ENCODE data around the gene PASD1.
"Not testable (repeated sequence)": the region's sequence is repeated elsewhere in the genome, so short reads cannot be mapped to it uniquely, and the experiment has no call there.

Gene PASD1

GRCh38 chrX:151563449-151563848, at the start of gene PASD1:
Gene PASD1 (plus strand): TSS chrX:151563675. CDS start chrX:151601554, 37,879 bp downstream.
- no peak for DNase-seq (ENCODE audit: low read depth)

GRCh38 chrX:151515237-151515636, 48.2 kb upstream of the PASD1 start:
- DNase-seq (ENCODE audit: low read depth) = no peak

DNA sequence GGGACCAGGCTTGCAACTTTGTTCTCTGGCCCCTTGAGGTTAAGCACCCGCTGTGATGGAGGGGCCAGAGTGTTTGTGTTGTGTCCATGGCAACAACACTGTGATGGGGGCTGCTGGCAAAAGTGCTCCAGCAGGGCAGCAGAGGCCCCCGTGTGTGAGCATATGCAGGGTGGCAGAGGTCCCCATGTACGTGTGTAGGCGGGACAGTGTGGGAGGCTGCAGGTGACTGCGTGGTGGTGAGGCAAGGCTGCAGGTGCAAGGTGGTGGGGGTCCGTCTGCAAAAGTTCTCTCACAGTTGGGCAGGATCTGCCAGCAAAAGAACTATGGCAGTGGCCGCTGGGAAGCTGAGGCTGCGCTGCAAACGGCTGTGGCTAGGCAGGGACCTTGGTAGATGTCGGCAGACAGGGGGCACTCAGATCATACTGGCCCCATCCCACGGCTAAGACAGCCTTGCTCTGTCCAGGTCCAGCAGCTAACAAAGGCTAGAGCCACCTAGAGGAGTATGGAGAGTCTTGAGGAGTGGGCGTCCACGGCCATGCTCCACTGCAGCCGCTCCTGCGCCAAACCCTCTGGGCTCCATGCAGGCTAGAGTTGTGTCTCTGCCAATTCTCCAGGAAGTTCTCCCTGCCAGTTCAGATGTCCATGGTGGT, 46.8 kb upstream of the PASD1 start:
- no peak for DNase-seq (ENCODE audit: low read depth)

DNA sequence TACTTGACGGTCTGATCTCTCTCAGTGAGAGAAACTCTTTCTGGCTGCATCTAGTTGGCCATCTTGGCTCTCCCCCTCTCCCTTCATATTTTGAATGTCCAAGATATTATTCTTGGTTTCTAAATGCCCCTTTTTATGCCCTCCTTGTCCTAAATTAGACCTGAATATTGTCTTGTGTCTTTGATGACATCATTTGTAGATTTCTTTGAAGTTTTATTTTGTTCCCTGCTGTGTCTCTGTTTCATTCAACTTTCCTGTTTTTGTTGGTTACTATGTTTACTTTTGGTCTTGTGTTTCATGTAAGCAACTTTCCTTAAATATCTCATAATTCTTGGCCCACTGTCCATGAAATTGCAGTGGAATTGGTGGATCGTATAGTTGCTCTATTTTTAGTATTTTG, 46.1 kb upstream of the PASD1 start:
- no peak for DNase-seq (ENCODE audit: low read depth)

- no peak for DNase-seq (ENCODE audit: low read depth)
Measured at GRCh38 chrX:151523351-151523750, 40.1 kb upstream of the PASD1 start.

DNA sequence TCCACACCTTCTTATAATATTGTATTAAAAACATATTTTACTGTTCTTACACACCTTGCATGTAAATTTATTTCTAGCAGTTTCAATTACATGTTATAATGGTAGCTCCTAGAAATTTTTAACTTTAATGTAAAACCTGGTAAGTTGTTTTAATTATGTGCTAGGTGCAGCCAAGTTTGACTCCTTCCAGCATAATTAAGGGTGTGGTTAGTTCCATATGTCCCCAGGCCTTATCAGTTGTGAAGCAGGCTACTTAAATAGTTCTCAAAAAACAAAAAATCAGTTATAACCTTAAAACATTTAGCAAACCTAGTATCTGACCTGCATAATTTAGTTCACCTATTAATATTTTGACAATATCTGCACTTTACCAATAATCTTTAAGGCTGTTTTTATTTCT, 26.9 kb upstream of the PASD1 start:
- DNase-seq (ENCODE audit: low read depth) = no peak

DNA sequence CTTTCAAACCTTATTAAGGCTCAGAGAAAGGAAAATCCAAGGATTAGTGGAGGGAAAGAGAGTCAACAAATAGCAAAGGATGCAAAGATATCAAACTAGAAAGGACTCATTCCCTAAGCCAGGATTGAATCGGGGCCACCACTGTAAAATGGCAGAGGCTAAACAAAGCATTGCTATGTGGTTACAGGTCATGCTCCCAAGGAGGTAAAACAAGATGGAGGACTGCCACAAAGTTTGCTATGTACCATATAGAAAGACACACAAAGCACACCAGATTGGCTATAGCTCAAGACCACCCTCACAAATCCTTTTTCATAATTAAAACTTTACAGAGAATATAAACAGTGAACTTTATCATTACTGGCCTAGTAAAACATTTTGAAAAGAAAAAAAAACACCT, 25.9 kb upstream of the PASD1 start:
- no peak for DNase-seq (ENCODE audit: low read depth)

DNA sequence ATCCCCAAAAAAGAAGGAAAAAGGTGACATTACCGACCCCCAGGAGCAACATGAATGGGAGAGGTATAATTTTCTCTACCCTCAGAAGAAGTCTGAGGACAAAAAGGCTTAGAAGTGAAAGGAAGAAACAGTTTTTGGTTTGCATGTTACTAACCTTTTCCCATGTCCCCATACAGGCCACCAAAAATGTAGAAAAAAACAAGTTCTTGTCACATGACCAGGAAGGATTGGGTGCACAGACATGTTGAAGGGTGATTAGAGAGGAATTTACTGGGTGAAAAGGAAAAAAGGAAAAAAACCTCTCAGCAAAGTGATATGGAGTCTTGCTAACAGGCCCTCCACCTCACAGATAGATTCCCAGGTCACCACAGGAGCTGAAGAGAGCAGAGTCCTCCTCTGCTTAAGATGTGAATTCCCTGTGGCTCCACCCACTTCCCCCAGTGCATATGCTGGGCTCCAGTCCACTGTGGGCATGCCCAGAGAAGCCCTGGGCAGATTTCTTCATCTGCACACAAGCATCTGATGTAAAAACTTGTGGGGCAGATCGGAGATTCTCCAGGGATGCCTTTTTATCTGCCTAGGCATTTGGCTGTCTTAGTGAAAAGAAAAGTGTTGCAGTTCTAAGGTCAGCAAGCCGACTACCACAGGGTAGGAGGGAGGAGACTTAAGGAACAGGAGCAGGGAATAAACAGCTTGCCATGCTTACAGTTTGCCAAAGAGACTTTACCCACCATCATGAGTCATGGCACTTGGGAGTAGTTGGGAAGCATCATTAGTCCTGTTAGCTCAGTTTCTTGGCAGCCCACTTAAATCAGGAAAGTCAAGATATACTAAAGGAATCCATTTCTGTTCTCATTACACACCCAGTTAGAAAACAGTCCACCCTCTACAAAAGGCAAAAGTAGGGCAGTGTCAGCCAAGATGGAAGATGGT, 25.0 kb upstream of the PASD1 start:
- DNase-seq (ENCODE audit: low read depth) = no peak

DNA sequence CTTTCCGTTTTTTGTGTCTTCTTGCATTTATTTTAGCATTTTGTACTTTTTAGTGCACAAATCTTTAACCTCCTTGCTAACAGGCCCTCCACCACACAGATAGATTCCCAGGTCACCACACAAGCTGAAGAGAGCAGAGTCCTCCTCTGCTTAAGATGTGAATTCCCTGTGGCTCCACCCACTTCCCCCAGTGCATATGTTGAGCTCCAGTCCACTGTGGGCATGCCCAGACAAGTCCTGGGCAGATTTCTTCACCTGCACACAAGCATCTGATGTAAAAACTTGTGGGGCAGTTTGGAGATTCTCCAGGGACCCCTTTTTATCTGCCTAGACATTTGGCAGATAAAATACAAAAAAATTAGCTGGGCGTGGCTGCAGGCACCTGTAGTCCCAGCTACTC, 19.8 kb upstream of the PASD1 start:
- no peak for DNase-seq (ENCODE audit: low read depth)

GRCh38 chrX:151546226-151546625, 17.2 kb upstream of the PASD1 start:
- DNase-seq (ENCODE audit: low read depth) = not testable (repeated sequence)

GRCh38 chrX:151551176-151551575, 12.3 kb upstream of the PASD1 start:
- DNase-seq (ENCODE audit: low read depth) = not testable (repeated sequence)

GRCh38 chrX:151552743-151553142, 10.7 kb upstream of the PASD1 start:
- no peak for DNase-seq (ENCODE audit: low read depth)

GRCh38 chrX:151555301-151555700, 8.2 kb upstream of the PASD1 start:
- DNase-seq (ENCODE audit: low read depth) = not testable (repeated sequence)

- DNase-seq (ENCODE audit: low read depth) = not testable (repeated sequence)
Measured at GRCh38 chrX:151562485-151562884, 990 bp upstream of the PASD1 start.

DNA sequence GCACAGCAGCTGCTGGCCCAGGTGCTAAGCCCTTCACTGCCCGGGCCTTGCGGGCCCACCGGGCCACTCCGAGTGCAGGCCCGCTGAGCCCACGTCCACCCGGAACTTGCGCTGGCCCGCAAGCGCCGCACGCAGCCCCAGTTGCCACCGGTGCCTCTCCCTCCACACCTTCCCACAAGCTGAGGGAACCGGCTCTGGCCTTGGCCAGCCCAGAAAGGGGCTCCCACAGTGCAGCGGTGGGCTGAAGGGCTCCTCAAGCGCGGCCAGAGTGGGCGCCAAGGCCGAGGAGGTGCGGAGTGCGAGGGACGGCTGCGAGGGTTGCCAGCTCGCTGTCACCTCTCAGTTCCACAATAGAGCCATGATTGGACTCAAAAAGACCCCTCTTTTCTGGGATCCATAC, 472 bp upstream of the PASD1 start:
- not testable (repeated sequence) for DNase-seq (ENCODE audit: low read depth)

DNA sequence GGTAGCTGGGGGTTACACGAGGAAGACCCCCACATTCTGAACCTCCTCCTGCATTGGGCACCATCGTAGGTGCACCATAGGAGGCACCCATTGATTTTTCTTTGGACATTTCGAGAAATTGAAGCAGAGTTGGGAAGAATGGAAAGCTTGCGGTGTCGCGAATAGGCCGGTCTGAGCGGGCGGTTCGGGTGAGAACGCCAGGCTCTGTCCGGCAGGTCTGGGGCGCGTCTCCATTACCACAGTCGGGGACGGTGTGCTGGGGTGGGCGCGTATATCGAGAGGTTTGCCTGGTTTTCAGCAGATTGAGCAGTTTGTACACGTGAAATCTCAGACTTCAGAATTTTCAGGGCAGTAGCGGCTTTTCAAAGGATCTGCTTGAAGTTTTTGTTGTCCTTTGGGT, 560 bp downstream of the PASD1 start:
- no peak for DNase-seq (ENCODE audit: low read depth)

GRCh38 chrX:151566872-151567271, 3.4 kb downstream of the PASD1 start:
- not testable (repeated sequence) for DNase-seq (ENCODE audit: low read depth)

- no peak for DNase-seq (ENCODE audit: low read depth)
Measured at GRCh38 chrX:151570561-151570960, 7.1 kb downstream of the PASD1 start.

DNA sequence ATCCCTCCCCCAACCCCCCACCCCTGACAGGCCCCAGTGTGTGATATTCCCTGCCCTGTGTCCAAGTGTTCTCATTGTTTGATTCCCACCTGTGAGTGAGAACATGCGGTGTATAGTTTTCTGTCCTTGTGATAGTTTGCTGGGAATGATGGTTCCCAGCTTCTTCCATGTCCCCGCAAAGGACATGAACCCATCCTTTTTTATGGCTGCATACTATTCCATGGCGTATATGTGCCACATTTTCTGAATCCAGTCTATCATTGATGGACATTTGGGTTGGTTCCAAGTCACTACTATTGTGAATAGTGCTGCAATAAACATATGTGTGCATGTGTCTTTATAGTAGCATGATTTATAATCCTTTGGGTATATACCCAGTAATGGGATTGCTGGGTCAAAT, 29.9 kb downstream of the PASD1 start:
- DNase-seq (ENCODE audit: low read depth) = not testable (repeated sequence)

DNA sequence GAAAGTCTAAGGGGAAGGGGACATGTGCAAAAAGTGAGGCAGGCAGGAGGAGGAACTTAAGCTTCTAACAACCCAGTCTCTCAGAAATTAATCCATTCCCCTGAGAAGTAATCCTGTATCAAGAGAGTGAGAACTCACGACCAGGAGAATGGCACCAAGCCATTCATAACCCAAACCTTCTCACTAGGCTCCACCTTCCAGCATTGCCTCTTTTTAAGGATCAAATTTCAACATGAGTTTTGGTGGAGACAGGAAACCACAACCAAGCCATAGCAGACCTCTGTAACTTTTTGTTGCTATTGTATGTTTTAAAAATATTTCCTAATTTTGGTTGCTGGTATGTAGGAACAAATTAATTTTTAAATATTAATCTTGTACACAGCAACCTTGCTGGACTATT, 32.8 kb downstream of the PASD1 start:
- no peak for DNase-seq (ENCODE audit: low read depth)

DNA sequence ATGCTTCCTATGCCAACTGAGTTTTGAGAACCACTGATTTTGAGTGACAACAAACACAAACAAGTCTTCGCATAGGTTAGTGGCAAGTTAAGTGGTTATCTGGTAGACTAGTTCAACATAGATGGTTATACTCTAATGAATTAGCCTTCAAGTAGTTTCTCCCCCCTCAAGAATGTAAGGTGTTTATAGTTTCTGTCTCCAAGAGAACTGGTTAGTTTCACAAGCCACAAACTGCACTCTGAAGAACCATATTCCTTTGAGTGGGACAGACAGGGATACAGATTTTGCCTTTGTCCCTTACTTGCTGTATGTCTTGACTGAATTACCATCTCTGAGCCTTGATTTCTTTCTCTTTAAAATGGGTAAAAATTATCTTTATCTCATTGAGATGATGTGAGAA, 41.5 kb downstream of the PASD1 start:
- no peak for DNase-seq (ENCODE audit: low read depth)

DNA sequence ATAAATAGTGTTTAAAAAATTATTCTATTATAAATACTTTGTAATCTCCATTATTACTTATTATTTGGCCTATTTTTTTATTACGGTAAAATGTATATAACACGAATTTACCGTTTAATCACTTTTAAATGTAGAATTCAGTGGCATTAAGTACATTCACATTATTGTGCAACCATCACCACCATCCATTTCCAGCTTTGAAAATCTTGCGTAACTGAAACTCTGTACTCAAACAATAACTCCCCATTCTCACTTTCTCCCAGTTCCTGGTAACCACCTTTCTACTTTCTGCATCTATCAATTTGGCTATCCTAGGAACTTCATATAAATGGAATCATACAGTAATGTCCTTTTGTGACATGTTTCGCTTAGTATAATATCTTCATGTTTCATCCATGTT, 45.7 kb downstream of the PASD1 start:
- no peak for DNase-seq (ENCODE audit: low read depth)

GRCh38 chrX:151621422-151621821, 57.9 kb downstream of the PASD1 start:
- DNase-seq (ENCODE audit: low read depth) = no peak

Data from amniotic epithelial cell (primary cell).